ENCODE measurements around the gene THTPA. TPM values are rescaled to one million over a fixed set of nuclear protein-coding genes. Genes with fewer than 3 reads are reported as not detected.

THTPA gene
- polyA plus RNA-seq, 3 donors: 15.3 to 18.2 (median 17.0) TPM

- Mint-ChIP-seq H3K4me3 (peak overlapping the region; percentile 100), H3K9me3 (peaks cover 0 to 3% (median 0%) of the 10 kb centered on the region in 7 donors), H3K27ac (peak overlapping the region; percentile 80 to 95 (median 94)), H3K4me1 (peaks cover 65% of the 10 kb centered on the region), H3K36me3 (peaks cover 24 to 32% of the 10 kb centered on the region in 2 donors), H3K27me3 (ENCODE audit: low read depth in 3 of 3) (peaks cover 0 to 6% (median 0%) of the 10 kb centered on the region in 3 donors)
- 80% methylated on average over 1 of the region's 2 CpGs for WGBS (ENCODE audit: insufficient coverage)
- H3K36me3 ChIP-seq (replicated peaks in 1 of 2; ENCODE audit: control insufficient read depth in 1 of 2, insufficient read depth in 2 of 2, low read length in 2 of 2): peaks cover 25 to 31% of the 10 kb centered on the region in 2 donors
- H3K4me1 ChIP-seq (ENCODE audit: control insufficient read depth in 1 of 2, insufficient read depth in 2 of 2, low read length in 2 of 2): peaks cover 59 to 74% of the 10 kb centered on the region in 2 donors
- no peaks in the 10 kb centered on the region for H3K9me3 ChIP-seq (replicated peaks in 1 of 2; ENCODE audit: control insufficient read depth in 1 of 2, insufficient read depth in 1 of 2, low read length in 2 of 2)
- H3K9ac ChIP-seq (ENCODE audit: insufficient read depth, low read length, poor library complexity, severe bottlenecking): peak overlapping the region; percentile 78
- peak overlapping the region; percentile 93 for H2AFZ ChIP-seq (ENCODE audit: insufficient read depth, low read depth, low read length, poor library complexity, severe bottlenecking)
- peak overlapping the region in 2 of 3 experiments; percentile 94 for H3K4me3 ChIP-seq (replicated peaks in 1 of 3; ENCODE audit: low read depth in 2 of 3, low read length in 3 of 3)
- H3K4me2 ChIP-seq (replicated peaks; ENCODE audit: extremely low read depth, low read length, poor library complexity, severe bottlenecking): peak overlapping the region; percentile 97
- no peaks in the 10 kb centered on the region for H3K27me3 ChIP-seq (ENCODE audit: control insufficient read depth in 2 of 2, insufficient read depth in 2 of 2, low read length in 2 of 2)
- peak overlapping the region; percentile 53 to 86 for H3K27ac ChIP-seq (ENCODE audit: low read depth in 1 of 2, low read length in 2 of 2)
- DNase-seq: no peak
- peaks cover 12% of the 10 kb centered on the region for H4K20me1 ChIP-seq (ENCODE audit: insufficient read depth, low read length)
- TF ChIP-seq CTCF (IDR thresholded peaks at IDR 0.05): no peak
- intact Hi-C loops (cut with micrococcal nuclease): loop anchor here in 1 of 2 donors (10.0 kb wide), 1 partner anchor 243 kb away; the partner anchor contains the start of gene PABPN1
- peaks cover 15% of the 10 kb centered on the region for H3K79me2 ChIP-seq (ENCODE audit: insufficient read depth, low read length)
Observed at GRCh38 chr14:23568021-23568599, 12.0 kb downstream of the THTPA start.

- Histone ChIP-seq H3K4me2 (replicated peaks; ENCODE audit: extremely low read depth, low read length, poor library complexity, severe bottlenecking) (peak overlapping the region; percentile 97), H2AFZ (ENCODE audit: insufficient read depth, low read depth, low read length, poor library complexity, severe bottlenecking) (no peak overlapping the region), H3K27me3 (ENCODE audit: control insufficient read depth in 2 of 2, insufficient read depth in 2 of 2, low read length in 2 of 2) (no peaks in the 10 kb centered on the region), H3K4me3 (replicated peaks in 1 of 3; ENCODE audit: low read depth in 2 of 3, low read length in 3 of 3) (peak overlapping the region in 1 of 3 experiments; percentile 10), H3K9me3 (replicated peaks in 1 of 2; ENCODE audit: control insufficient read depth in 1 of 2, insufficient read depth in 1 of 2, low read length in 2 of 2) (no peaks in the 10 kb centered on the region), H3K4me1 (ENCODE audit: control insufficient read depth in 1 of 2, insufficient read depth in 2 of 2, low read length in 2 of 2) (peaks cover 59 to 74% of the 10 kb centered on the region in 2 donors), H3K9ac (ENCODE audit: insufficient read depth, low read length, poor library complexity, severe bottlenecking) (peak overlapping the region; percentile 78), H3K27ac (ENCODE audit: low read depth in 1 of 2, low read length in 2 of 2) (peak overlapping the region; percentile 3 to 86), H3K36me3 (replicated peaks in 1 of 2; ENCODE audit: control insufficient read depth in 1 of 2, insufficient read depth in 2 of 2, low read length in 2 of 2) (peaks cover 21 to 24% of the 10 kb centered on the region in 2 donors), H4K20me1 (ENCODE audit: insufficient read depth, low read length) (peaks cover 8% of the 10 kb centered on the region), H3K79me2 (ENCODE audit: insufficient read depth, low read length) (peaks cover 15% of the 10 kb centered on the region)
- peaks cover 0 to 6% (median 0%) of the 10 kb centered on the region in 3 donors for H3K27me3 Mint-ChIP-seq (ENCODE audit: low read depth in 3 of 3)
- peak overlapping the region; percentile 12 to 47 for H3K4me3 Mint-ChIP-seq
- no CpG with 5 or more reads among the region's 6 CpGs for WGBS (ENCODE audit: insufficient coverage)
- H3K9me3 Mint-ChIP-seq: peaks cover 0 to 5% (median 0%) of the 10 kb centered on the region in 7 donors
- peak; percentile 67 for TF ChIP-seq CTCF (IDR thresholded peaks at IDR 0.05)
- H3K36me3 Mint-ChIP-seq: peaks cover 20 to 27% of the 10 kb centered on the region in 2 donors
- H3K27ac Mint-ChIP-seq: peak overlapping the region; percentile 45 to 95 (median 80)
- intact Hi-C loops (cut with micrococcal nuclease): loop anchor here in 1 of 2 donors (10.0 kb wide), 1 partner anchor 244 kb away; the partner anchor contains the start of gene PABPN1
- peaks cover 67% of the 10 kb centered on the region for H3K4me1 Mint-ChIP-seq
- DNase-seq: peak; percentile 31 to 64 (median 60)
Observed at GRCh38 chr14:23568600-23569331, 12.7 kb downstream of the THTPA start.
